GM18858 (cell line): Measurements from ENCODE around the gene RHOG.

ENCODE experiments used
- ATAC-seq: cut with Tn5 transposase; IDR thresholded peaks from one replicate; pipeline ENCODE4 v1.9.1; 2021; ENCODE audit not compliant: unreplicated experiment

Gene RHOG

GRCh38 chr11:3860375-3860774 lies 19.6 kb upstream of the RHOG start:
- ATAC-seq = no peak

- peak; percentile 26 for ATAC-seq
Observed at GRCh38 chr11:3859373-3859881, 18.7 kb upstream of the RHOG start.

- no peak for ATAC-seq
Observed at GRCh38 chr11:3857628-3858027, 16.9 kb upstream of the RHOG start.

GRCh38 chr11:3856856-3857553 lies 16.2 kb upstream of the RHOG start:
- ATAC-seq = no peak

- ATAC-seq = peak; percentile 3
Observed at GRCh38 chr11:3855808-3856491, 15.2 kb upstream of the RHOG start.

- ATAC-seq = peak; percentile 53
Observed at GRCh38 chr11:3854977-3855807, 14.4 kb upstream of the RHOG start, which contains the start of gene STIM1. Gene STIM1 (plus strand): TSS chr11:3855664. CDS start chr11:3856271, 607 bp downstream.

- no peak for ATAC-seq
Observed at GRCh38 chr11:3854660-3854976, 13.9 kb upstream of the RHOG start.

GRCh38 chr11:3853899-3854659 lies 13.3 kb upstream of the RHOG start:
- ATAC-seq = peak; percentile 35

- no peak for ATAC-seq
Observed at GRCh38 chr11:3853545-3853842, 12.7 kb upstream of the RHOG start.

- ATAC-seq = no peak
Observed at GRCh38 chr11:3849297-3849874, 8.6 kb upstream of the RHOG start.

GRCh38 chr11:3845670-3846069 lies 4.9 kb upstream of the RHOG start:
- ATAC-seq = no peak

- no peak for ATAC-seq
Observed at GRCh38 chr11:3845246-3845645, 4.5 kb upstream of the RHOG start.

- ATAC-seq = no peak
Observed at GRCh38 chr11:3843326-3843725, 2.6 kb upstream of the RHOG start.

GRCh38 chr11:3841426-3842350 lies 929 bp upstream of the RHOG start:
- ATAC-seq = peak; percentile 52

GRCh38 chr11:3840004-3840869 lies 522 bp downstream of the RHOG start:
- no peak for ATAC-seq

- ATAC-seq = no peak
Observed at GRCh38 chr11:3838504-3838903, 2.3 kb downstream of the RHOG start.

GRCh38 chr11:3837793-3838192 lies 3.0 kb downstream of the RHOG start:
- no peak for ATAC-seq

GRCh38 chr11:3836903-3837302 lies 3.9 kb downstream of the RHOG start:
- no peak for ATAC-seq

- ATAC-seq = no peak
Observed at GRCh38 chr11:3835751-3836150, 5.0 kb downstream of the RHOG start.
